Measurements from ENCODE around the gene PIP5K1B. TPM values are rescaled to one million over a fixed set of nuclear protein-coding genes. Genes with fewer than 3 reads are reported as not detected.

PIP5K1B gene
- total RNA-seq, 1 experiment from 2014 or later = 5.2 TPM

DNA sequence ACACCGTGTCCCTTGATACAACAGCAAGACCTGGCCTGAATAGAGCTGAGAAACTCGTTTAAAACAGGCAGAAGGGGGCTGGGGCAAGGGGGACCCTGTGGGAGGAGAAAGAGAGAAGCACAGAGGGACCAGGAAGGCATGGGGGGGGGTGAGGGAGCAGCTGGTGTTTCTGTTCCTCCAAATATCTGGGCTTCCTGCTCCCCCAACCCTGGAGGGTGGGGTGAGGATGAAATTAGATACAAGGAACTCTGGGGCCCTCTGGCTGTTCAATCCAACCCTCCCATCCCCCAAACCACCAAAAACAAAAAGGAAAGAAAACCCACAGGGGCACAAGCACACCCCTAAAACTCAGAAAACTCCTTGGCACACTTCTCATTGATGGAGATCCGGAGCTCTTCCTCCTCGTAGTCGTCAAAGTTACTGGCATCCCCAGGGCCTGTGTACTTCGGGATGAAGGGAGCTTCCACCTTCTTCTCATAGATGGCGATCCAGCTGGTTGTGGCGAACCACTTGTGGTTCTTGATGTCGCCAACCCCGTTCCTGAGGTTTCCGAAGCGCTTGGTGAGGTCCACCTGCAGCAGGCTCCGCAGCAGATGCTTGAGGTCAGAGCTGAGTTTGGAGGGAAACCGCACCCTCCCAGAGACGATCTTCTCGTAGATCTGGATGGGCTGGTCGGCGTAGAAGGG is 307.8 kb downstream of the PIP5K1B start:
- ChIA-PET POLR2A (no interaction called here), CTCF (interaction anchor here (0.6 to 3.3 kb wide), 4 partner anchors 10 to 451 kb away, joined by 3 to 12 read pairs (median 4); no protein-coding TSS in a partner anchor)
- no peak for ATAC-seq
- TF ChIP-seq MYBL2 (CRISPR knock-in tag; IDR thresholded peaks at IDR 0.05) (no peak), E2F1 (CRISPR knock-in tag; IDR thresholded peaks at IDR 0.05) (no peak), RORB (CRISPR knock-in tag; IDR thresholded peaks at IDR 0.05) (no peak), JUN (CRISPR knock-in tag; IDR thresholded peaks at IDR 0.05) (no peak)
- TF ChIP-seq, protein P1, sequence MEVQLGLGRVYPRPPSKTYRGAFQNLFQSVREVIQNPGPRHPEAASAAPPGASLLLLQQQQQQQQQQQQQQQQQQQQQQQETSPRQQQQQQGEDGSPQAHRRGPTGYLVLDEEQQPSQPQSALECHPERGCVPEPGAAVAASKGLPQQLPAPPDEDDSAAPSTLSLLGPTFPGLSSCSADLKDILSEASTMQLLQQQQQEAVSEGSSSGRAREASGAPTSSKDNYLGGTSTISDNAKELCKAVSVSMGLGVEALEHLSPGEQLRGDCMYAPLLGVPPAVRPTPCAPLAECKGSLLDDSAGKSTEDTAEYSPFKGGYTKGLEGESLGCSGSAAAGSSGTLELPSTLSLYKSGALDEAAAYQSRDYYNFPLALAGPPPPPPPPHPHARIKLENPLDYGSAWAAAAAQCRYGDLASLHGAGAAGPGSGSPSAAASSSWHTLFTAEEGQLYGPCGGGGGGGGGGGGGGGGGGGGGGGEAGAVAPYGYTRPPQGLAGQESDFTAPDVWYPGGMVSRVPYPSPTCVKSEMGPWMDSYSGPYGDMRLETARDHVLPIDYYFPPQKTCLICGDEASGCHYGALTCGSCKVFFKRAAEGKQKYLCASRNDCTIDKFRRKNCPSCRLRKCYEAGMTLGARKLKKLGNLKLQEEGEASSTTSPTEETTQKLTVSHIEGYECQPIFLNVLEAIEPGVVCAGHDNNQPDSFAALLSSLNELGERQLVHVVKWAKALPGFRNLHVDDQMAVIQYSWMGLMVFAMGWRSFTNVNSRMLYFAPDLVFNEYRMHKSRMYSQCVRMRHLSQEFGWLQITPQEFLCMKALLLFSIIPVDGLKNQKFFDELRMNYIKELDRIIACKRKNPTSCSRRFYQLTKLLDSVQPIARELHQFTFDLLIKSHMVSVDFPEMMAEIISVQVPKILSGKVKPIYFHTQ (CRISPR knock-in tag; IDR thresholded peaks at IDR 0.05) = no peak
- no peak overlapping the region for H3K4me3 Mint-ChIP-seq
- no peaks in the 10 kb centered on the region for H3K27me3 Mint-ChIP-seq (ENCODE audit: low read depth)
- no peak overlapping the region for H3K27ac Mint-ChIP-seq
- no peaks in the 10 kb centered on the region for H3K36me3 Mint-ChIP-seq
- peaks cover 25% of the 10 kb centered on the region for H3K4me1 Mint-ChIP-seq
- H3K9me3 Mint-ChIP-seq = peaks cover 8% of the 10 kb centered on the region; the same call in 1 of the 2 replicates
- no peak for DNase-seq (ENCODE audit: low spot score)

- no peak for DNase-seq (ENCODE audit: low spot score)
- H3K4me3 Mint-ChIP-seq = no peak overlapping the region
- peaks cover 25% of the 10 kb centered on the region for H3K4me1 Mint-ChIP-seq
- CTCF ChIA-PET = interaction anchor here (0.6 to 3.3 kb wide), 4 partner anchors 10 to 452 kb away, joined by 3 to 12 read pairs (median 4); no protein-coding TSS in a partner anchor
- POLR2A ChIA-PET = no interaction called here
- TF ChIP-seq NR3C1 (CRISPR knock-in tag; conservative IDR thresholded peaks at IDR 0.05; ENCODE audit: low read depth) (no peak), NFE2L1 (CRISPR knock-in tag; IDR thresholded peaks at IDR 0.05) (no peak), CREM (CRISPR knock-in tag; IDR thresholded peaks at IDR 0.05) (no peak), FOXJ3 (CRISPR knock-in tag; IDR thresholded peaks at IDR 0.05; ENCODE audit: borderline replicate concordance) (no peak), ZNF416 (CRISPR knock-in tag; IDR thresholded peaks at IDR 0.05) (no peak), RELA (CRISPR knock-in tag; IDR thresholded peaks at IDR 0.05; ENCODE audit: borderline replicate concordance) (no peak)
- peaks cover 8% of the 10 kb centered on the region; the same call in 1 of the 2 replicates for H3K9me3 Mint-ChIP-seq
- H3K27ac Mint-ChIP-seq = no peak overlapping the region
- no peak for ATAC-seq
- no peaks in the 10 kb centered on the region for H3K27me3 Mint-ChIP-seq (ENCODE audit: low read depth)
- H3K36me3 Mint-ChIP-seq = no peaks in the 10 kb centered on the region
Measured at GRCh38 chr9:69013382-69013727, 308.3 kb downstream of the PIP5K1B start.

GRCh38 chr9:69014013-69014412 is 309.0 kb downstream of the PIP5K1B start, which contains the start of gene PRKACG:
Gene PRKACG (minus strand): TSS chr9:69014113. CDS start chr9:69014092, 21 bp downstream.
- H3K27me3 Mint-ChIP-seq (ENCODE audit: low read depth) = no peaks in the 10 kb centered on the region
- no peak within 1 kb of the TSS for H3K4me3 Mint-ChIP-seq
- no peaks in the 10 kb centered on the region for H3K36me3 Mint-ChIP-seq
- ChIA-PET CTCF (interaction anchor here (3.3 kb wide), 1 partner anchor 15 kb away, joined by 12 read pairs; no protein-coding TSS in a partner anchor), POLR2A (no interaction called here)
- no peak for TF ChIP-seq ZBTB21 (CRISPR knock-in tag; IDR thresholded peaks at IDR 0.05; ENCODE audit: borderline replicate concordance)
- no peak for TF ChIP-seq ZNF232 (CRISPR knock-in tag; IDR thresholded peaks at IDR 0.05)
- TF ChIP-seq, protein P2, sequence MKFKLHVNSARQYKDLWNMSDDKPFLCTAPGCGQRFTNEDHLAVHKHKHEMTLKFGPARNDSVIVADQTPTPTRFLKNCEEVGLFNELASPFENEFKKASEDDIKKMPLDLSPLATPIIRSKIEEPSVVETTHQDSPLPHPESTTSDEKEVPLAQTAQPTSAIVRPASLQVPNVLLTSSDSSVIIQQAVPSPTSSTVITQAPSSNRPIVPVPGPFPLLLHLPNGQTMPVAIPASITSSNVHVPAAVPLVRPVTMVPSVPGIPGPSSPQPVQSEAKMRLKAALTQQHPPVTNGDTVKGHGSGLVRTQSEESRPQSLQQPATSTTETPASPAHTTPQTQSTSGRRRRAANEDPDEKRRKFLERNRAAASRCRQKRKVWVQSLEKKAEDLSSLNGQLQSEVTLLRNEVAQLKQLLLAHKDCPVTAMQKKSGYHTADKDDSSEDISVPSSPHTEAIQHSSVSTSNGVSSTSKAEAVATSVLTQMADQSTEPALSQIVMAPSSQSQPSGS (CRISPR knock-in tag; IDR thresholded peaks at IDR 0.05; ENCODE audit: borderline replicate concordance, low read depth) = no peak
- no peak for TF ChIP-seq AFF4 (CRISPR knock-in tag; IDR thresholded peaks at IDR 0.05; ENCODE audit: borderline replicate concordance)
- no peak for TF ChIP-seq SMAD4 (CRISPR knock-in tag; IDR thresholded peaks at IDR 0.05)
- peaks cover 25% of the 10 kb centered on the region for H3K4me1 Mint-ChIP-seq
- H3K9me3 Mint-ChIP-seq = peaks cover 8% of the 10 kb centered on the region; the same call in 1 of the 2 replicates
- no peak for ATAC-seq
- no peak within 1 kb of the TSS for H3K27ac Mint-ChIP-seq
- no peak for DNase-seq (ENCODE audit: low spot score)

Data from WTC11 (cell line).